MM.1S (cell line): ENCODE measurements around the gene NALCN.

Experiments used
- EZH2 ChIP-seq: fragments of 300-600 bp; sonication (generic); optimal IDR thresholded peaks from 2 replicates; pipeline ENCODE3; 2017; ENCODE audit warnings: low read depth, mild to moderate bottlenecking, antibody characterized with exemption, low read length, mixed read lengths
- EZH2phosphoT487 ChIP-seq: fragments of 300-600 bp; sonication (generic); IDR thresholded peaks from 2 replicates; pipeline ENCODE4 v1.6.1; 2018; ENCODE audit warnings: antibody characterized with exemption, low read length
- TF ChIP-seq, protein P1 (sequence below): fragments of 300-600 bp; sonication (generic); IDR thresholded peaks from 2 replicates; pipeline ENCODE4 v1.5.1; 2016; ENCODE audit warnings: antibody characterized with exemption, low read length, mixed read lengths

DNA sequence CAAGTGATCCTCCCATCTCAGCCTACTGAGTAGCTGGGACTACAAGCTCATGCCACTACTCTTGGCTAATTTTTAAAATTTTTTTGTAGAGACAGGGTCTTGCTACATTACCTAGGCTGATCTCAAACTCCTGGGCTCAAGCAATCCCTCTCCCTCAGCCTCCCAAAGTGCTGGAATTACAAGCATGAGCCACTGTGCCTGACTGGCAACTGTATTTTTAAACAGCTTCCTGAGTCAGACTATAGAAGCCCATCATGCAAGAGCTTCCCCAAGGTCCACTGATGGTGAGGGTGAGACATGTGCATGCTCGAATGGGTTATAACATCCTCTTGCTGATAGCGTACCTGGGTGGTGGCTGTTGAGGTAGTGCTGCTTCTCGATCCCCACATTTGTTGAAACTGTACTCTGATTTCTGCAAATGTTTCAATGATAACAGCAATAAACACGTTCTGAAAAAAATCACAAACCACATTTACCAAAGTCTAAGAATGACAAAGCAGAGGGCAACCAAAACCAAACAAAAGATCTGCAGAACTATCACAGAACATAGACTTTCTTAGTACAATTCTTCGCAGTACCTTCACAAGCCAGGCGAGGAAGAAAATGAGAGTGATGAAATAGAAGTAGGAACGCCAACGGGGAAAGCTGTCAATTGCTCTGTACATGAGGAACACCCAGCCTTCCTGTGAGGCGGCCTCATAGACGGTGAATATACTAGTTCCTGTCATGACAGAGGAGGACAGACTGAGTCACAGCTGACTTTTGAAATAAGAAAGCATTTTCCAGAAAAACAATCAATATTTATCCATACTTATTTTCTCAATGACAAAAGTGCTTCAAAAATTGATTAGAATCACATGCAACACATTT, 124.4 kb downstream of the NALCN start:
- TF ChIP-seq, protein P1, sequence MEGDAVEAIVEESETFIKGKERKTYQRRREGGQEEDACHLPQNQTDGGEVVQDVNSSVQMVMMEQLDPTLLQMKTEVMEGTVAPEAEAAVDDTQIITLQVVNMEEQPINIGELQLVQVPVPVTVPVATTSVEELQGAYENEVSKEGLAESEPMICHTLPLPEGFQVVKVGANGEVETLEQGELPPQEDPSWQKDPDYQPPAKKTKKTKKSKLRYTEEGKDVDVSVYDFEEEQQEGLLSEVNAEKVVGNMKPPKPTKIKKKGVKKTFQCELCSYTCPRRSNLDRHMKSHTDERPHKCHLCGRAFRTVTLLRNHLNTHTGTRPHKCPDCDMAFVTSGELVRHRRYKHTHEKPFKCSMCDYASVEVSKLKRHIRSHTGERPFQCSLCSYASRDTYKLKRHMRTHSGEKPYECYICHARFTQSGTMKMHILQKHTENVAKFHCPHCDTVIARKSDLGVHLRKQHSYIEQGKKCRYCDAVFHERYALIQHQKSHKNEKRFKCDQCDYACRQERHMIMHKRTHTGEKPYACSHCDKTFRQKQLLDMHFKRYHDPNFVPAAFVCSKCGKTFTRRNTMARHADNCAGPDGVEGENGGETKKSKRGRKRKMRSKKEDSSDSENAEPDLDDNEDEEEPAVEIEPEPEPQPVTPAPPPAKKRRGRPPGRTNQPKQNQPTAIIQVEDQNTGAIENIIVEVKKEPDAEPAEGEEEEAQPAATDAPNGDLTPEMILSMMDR, result no peak
- TF ChIP-seq EZH2 (no peak), EZH2phosphoT487 (no peak)
